HG03097 (cell line): Measurements from ENCODE around the gene SEMA7A.
"Not testable (repeated sequence)": the region's sequence is repeated elsewhere in the genome, so short reads cannot be mapped to it uniquely, and the experiment has no call there.

Experiments used
- ATAC-seq: cut with Tn5 transposase; IDR thresholded peaks from one replicate; pipeline ENCODE4 v1.9.1; 2021; ENCODE audit not compliant: unreplicated experiment, low FRiP score

The SEMA7A gene

GRCh38 chr15:74400915-74401757 is 32.6 kb downstream of the SEMA7A start:
- no peak for ATAC-seq

GRCh38 chr15:74400313-74400860 is 33.4 kb downstream of the SEMA7A start:
- ATAC-seq = no peak

- ATAC-seq = no peak
Measured at GRCh38 chr15:74399511-74400312, 34.0 kb downstream of the SEMA7A start.

- ATAC-seq = no peak
Measured at GRCh38 chr15:74399100-74399499, 34.7 kb downstream of the SEMA7A start.

- no peak for ATAC-seq
Measured at GRCh38 chr15:74398183-74398582, 35.6 kb downstream of the SEMA7A start.

- no peak for ATAC-seq
Measured at GRCh38 chr15:74397239-74398068, 36.3 kb downstream of the SEMA7A start.

- ATAC-seq = no peak
Measured at GRCh38 chr15:74396445-74397238, 37.1 kb downstream of the SEMA7A start.

GRCh38 chr15:74396146-74396438 is 37.7 kb downstream of the SEMA7A start:
- no peak for ATAC-seq

- no peak for ATAC-seq
Measured at GRCh38 chr15:74395319-74396145, 38.2 kb downstream of the SEMA7A start.

GRCh38 chr15:74394090-74394846 is 39.5 kb downstream of the SEMA7A start:
- no peak for ATAC-seq

- no peak for ATAC-seq
Measured at GRCh38 chr15:74393423-74393822, 40.3 kb downstream of the SEMA7A start.

- no peak for ATAC-seq
Measured at GRCh38 chr15:74392902-74393301, 40.9 kb downstream of the SEMA7A start.

- no peak for ATAC-seq
Measured at GRCh38 chr15:74392451-74392830, 41.3 kb downstream of the SEMA7A start.

GRCh38 chr15:74391582-74392450 is 41.9 kb downstream of the SEMA7A start:
- ATAC-seq = no peak

GRCh38 chr15:74390647-74391288 is 43.0 kb downstream of the SEMA7A start:
- no peak for ATAC-seq

- ATAC-seq = not testable (repeated sequence)
Measured at GRCh38 chr15:74390049-74390646, 43.6 kb downstream of the SEMA7A start.
